Measurements from ENCODE around the gene CUEDC2. TPM values are rescaled to one million over a fixed set of nuclear protein-coding genes. Genes with fewer than 3 reads are reported as not detected.
"Not testable (repeated sequence)": the region's sequence is repeated elsewhere in the genome, so short reads cannot be mapped to it uniquely, and the experiment has no call there.

The CUEDC2 gene
- total RNA-seq, 1 donor from 2014 or later, result 86.1 TPM

GRCh38 chr10:102458656-102459055 lies 26.3 kb upstream of the CUEDC2 start:
- no peaks in the 10 kb centered on the region for H3K9me3 Mint-ChIP-seq
- peaks cover 2% of the 10 kb centered on the region for H3K27me3 Mint-ChIP-seq
- TF ChIP-seq CTCF (conservative IDR thresholded peaks at IDR 0.05), result no peak
- no peak for DNase-seq (ENCODE audit: extremely low spot score, unreplicated experiment)
- H3K4me1 Mint-ChIP-seq (ENCODE audit: unreplicated experiment), result peaks cover 23% of the 10 kb centered on the region
- peaks cover 2% of the 10 kb centered on the region for H3K36me3 Mint-ChIP-seq
- H3K4me3 Mint-ChIP-seq, result no peak overlapping the region
- H3K27ac Mint-ChIP-seq, result no peak overlapping the region

DNA sequence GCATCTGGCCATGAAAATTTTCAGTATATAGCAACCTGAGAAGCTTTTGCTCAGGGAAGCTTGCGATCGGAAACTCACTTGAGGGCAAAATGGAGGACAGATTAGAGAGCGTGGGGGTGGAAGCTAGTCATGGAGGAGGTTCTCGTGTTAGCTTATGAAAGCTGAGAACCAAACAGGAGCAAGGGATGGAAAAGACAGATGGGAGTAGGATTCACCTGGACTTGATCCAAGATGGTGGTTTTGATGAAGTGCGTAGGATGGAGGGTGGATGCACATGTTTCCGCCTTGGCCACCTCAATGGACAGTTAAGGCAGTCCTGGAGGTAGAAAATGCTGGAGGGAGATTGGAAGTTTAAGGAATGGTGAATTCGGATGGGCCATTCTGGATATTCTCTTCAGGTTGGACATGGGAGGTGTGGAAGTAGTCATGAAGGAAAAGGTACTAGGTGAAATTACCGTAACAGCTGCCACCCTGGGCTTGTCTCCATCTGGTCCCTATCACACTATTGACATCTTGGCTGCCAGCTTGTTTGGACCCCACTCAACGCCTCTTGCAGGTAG lies 25.3 kb upstream of the CUEDC2 start:
- peaks cover 22% of the 10 kb centered on the region for H3K4me1 Mint-ChIP-seq (ENCODE audit: unreplicated experiment)
- no peak overlapping the region for H3K27ac Mint-ChIP-seq
- no peak overlapping the region for H3K4me3 Mint-ChIP-seq
- no peak for TF ChIP-seq CTCF (conservative IDR thresholded peaks at IDR 0.05)
- H3K27me3 Mint-ChIP-seq, result no peaks in the 10 kb centered on the region
- no peak for DNase-seq (ENCODE audit: extremely low spot score, unreplicated experiment)
- H3K9me3 Mint-ChIP-seq, result no peaks in the 10 kb centered on the region
- no peaks in the 10 kb centered on the region for H3K36me3 Mint-ChIP-seq

DNA sequence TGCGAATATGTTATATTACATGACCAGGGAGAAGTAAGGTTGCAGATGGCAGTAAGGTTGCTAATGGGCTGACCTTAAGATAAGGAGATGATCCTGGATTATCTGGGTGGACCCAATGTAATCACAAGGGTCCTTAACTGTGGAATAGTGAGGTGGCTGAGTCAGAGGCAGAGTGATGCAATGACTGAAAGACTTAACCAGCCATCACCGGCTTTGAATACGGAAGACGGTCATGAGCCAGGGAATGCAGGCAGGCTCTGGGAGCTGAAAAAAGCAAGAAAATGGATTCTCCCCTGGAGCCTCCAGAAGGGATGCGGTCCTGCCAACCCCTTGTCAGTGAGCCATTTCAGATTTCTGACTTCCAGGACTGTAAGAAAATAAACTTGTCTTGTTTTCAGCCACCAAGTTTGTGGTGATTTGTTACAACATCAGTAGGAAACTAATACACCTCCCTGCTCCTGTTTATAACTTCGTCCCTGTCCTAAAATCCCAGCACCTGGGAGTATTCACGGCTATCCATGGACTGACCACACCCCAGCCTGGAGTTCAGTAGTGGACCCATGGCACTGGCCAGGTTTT lies 23.6 kb upstream of the CUEDC2 start:
- Mint-ChIP-seq H3K9me3 (no peaks in the 10 kb centered on the region), H3K36me3 (no peaks in the 10 kb centered on the region), H3K27me3 (no peaks in the 10 kb centered on the region), H3K27ac (no peak overlapping the region), H3K4me3 (no peak overlapping the region), H3K4me1 (ENCODE audit: unreplicated experiment) (peaks cover 9% of the 10 kb centered on the region)
- DNase-seq (ENCODE audit: extremely low spot score, unreplicated experiment), result no peak
- no peak for TF ChIP-seq CTCF (conservative IDR thresholded peaks at IDR 0.05)

- Mint-ChIP-seq H3K27ac (peak overlapping the region; percentile 89), H3K4me3 (peak overlapping the region; percentile 47)
- H3K4me1 Mint-ChIP-seq (ENCODE audit: unreplicated experiment), result not testable (repeated sequence)
These were observed 22.5 kb upstream of the CUEDC2 start for GRCh38 chr10:102454662-102455487.

DNA sequence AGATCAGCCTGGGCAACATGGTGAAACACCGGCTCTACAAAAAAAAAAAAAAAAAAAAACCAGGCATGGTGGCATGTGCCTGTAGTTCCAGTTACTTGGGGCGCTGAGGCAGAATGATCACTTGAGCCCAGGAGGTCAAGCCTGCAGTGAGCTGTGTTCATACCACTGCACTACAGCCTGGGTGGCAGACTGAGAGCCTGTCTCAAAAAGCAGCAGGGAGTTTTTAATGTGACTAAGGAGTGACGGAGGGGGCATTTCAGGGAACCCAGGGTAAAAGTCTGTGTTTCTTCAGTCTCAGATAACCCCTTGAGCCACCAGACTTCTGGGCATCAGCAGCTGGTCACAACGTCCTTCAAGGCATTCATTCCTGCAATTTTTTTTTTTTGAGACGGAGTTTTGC lies 21.1 kb upstream of the CUEDC2 start:
- no peak overlapping the region for H3K4me3 Mint-ChIP-seq
- peaks cover 12% of the 10 kb centered on the region for H3K4me1 Mint-ChIP-seq (ENCODE audit: unreplicated experiment)
- DNase-seq (ENCODE audit: extremely low spot score, unreplicated experiment), result no peak
- H3K27ac Mint-ChIP-seq, result no peak overlapping the region
- TF ChIP-seq CTCF (conservative IDR thresholded peaks at IDR 0.05), result no peak
- no peaks in the 10 kb centered on the region for H3K36me3 Mint-ChIP-seq
- no peaks in the 10 kb centered on the region for H3K9me3 Mint-ChIP-seq
- H3K27me3 Mint-ChIP-seq, result no peaks in the 10 kb centered on the region

More at GRCh38 chr10:102454662-102455487, 22.5 kb upstream of the CUEDC2 start:
- H3K36me3 Mint-ChIP-seq; H3K9me3 Mint-ChIP-seq; DNase-seq (ENCODE audit: extremely low spot score, unreplicated experiment); H3K27me3 Mint-ChIP-seq: not testable (repeated sequence)

All from type B pancreatic cell (in vitro differentiated cells).